AG09319 (cell line): Measurements from ENCODE around the gene GRK1.

ENCODE experiments used
- DNase-seq: peaks from one replicate; pipeline ENCODE4 v3.0.0-alpha.2; 2010; ENCODE audit warnings: low read depth; ENCODE audit errors: extremely low read depth
- CTCF ChIP-seq: IDR thresholded peaks from 2 replicates; pipeline ENCODE4 v1.5.1; 2011; ENCODE audit warnings: low read depth, mild to moderate bottlenecking, inconsistent platforms, low read length, moderate library complexity

GRK1 gene

GRCh38 chr13:113774177-113775107, 107.4 kb downstream of the GRK1 start:
- no peak for DNase-seq
- TF ChIP-seq CTCF, result no peak

GRCh38 chr13:113775451-113776145, 108.6 kb downstream of the GRK1 start:
- no peak for DNase-seq
- TF ChIP-seq CTCF, result no peak

- no peak for TF ChIP-seq CTCF
- DNase-seq, result no peak
These were observed 109.5 kb downstream of the GRK1 start for GRCh38 chr13:113776231-113777125.

- no peak for TF ChIP-seq CTCF
- DNase-seq, result no peak
These were observed 110.6 kb downstream of the GRK1 start for GRCh38 chr13:113777311-113778260.

- TF ChIP-seq CTCF, result peak; percentile 1; the same call in 1 of the 2 replicates
- DNase-seq, result no peak
These were observed 114.6 kb downstream of the GRK1 start for GRCh38 chr13:113781571-113781970.

- DNase-seq, result no peak
- TF ChIP-seq CTCF, result no peak
These were observed 115.5 kb downstream of the GRK1 start for GRCh38 chr13:113782472-113782871.
